Esophagus squamous epithelium (tissue), 4 donors: ENCODE results near the gene INTS7.

Experiments used
- POLR2A ChIP-seq, 4 donors: fragments of 450-650 bp; IDR thresholded peaks; one replicate each; pipeline ENCODE4 v1.6.1; 2017; ENCODE audit warnings: antibody characterized with exemption in 4 of 4, mild to moderate bottlenecking in 4 of 4, moderate library complexity in 3 of 4
- TF ChIP-seq, protein P1 (sequence below), 6 experiments: fragments of 450-650 bp in 4 of 6; fragments of 200-600 bp in 2 of 6; sonication (generic) in 2 of 6; IDR thresholded peaks; one replicate each; pipeline ENCODE4 v1.5.1; 2016 to 2019; ENCODE audit warnings: antibody characterized with exemption in 6 of 6, mild to moderate bottlenecking in 4 of 6, moderate library complexity in 4 of 6

DNA sequence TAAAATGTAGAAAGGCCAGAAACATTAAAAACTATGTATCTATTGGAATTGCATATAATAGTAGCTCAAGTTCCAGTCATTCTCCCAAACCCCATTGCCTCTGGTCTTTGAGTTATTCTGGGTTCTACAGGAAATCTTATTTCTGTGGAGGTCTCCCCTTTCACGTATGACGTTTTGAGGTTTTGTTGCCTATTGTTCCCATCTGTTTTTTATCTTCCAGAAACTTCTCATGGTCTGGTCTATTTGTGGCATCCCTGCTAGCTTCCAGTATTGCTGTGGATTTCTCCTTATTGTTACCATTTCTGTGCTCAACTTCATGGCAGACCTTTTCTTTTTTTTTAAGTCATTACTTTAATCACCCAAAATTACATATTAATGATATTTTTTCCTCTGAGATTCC, 43.5 kb upstream of the INTS7 start:
- no peak for TF ChIP-seq POLR2A (IDR thresholded peaks at IDR 0.05)
- TF ChIP-seq, protein P1, sequence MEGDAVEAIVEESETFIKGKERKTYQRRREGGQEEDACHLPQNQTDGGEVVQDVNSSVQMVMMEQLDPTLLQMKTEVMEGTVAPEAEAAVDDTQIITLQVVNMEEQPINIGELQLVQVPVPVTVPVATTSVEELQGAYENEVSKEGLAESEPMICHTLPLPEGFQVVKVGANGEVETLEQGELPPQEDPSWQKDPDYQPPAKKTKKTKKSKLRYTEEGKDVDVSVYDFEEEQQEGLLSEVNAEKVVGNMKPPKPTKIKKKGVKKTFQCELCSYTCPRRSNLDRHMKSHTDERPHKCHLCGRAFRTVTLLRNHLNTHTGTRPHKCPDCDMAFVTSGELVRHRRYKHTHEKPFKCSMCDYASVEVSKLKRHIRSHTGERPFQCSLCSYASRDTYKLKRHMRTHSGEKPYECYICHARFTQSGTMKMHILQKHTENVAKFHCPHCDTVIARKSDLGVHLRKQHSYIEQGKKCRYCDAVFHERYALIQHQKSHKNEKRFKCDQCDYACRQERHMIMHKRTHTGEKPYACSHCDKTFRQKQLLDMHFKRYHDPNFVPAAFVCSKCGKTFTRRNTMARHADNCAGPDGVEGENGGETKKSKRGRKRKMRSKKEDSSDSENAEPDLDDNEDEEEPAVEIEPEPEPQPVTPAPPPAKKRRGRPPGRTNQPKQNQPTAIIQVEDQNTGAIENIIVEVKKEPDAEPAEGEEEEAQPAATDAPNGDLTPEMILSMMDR (IDR thresholded peaks at IDR 0.05): no peak
